GM10266 (cell line): ENCODE measurements around the gene BNC2.
"Not testable (repeated sequence)": the region's sequence is repeated elsewhere in the genome, so short reads cannot be mapped to it uniquely, and the experiment has no call there.

Experiments
- DNase-seq: peaks from one replicate; pipeline ENCODE4 v3.0.0; 2012; ENCODE audit errors: extremely low spot score
- CTCF ChIP-seq: IDR thresholded peaks from 2 replicates; pipeline ENCODE4 v1.5.1; 2012; ENCODE audit warnings: mild to moderate bottlenecking, low read depth; ENCODE audit not compliant: control insufficient read depth, insufficient read depth; ENCODE audit errors: missing control alignments

BNC2 gene

DNA sequence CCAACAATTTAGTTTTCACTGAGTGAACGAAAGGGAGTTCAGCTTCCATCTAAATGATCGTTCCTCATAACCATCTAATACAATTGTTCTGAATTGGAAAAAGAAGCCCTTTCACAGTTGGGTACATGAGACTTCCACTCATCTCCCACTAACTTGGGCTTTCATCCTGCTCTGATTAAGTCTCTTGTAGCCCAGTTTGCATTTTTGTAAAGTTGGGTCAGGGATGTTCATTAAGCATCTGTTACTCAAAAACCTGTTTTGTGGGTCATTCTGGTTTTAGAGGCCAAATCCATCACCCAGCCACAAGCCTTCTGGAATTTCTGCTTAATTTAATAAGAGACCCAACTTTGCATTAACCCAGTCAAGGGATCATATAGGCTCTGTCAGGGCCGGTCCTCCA, 385.3 kb downstream of the BNC2 start:
- no peak for DNase-seq
- no peak for TF ChIP-seq CTCF

DNA sequence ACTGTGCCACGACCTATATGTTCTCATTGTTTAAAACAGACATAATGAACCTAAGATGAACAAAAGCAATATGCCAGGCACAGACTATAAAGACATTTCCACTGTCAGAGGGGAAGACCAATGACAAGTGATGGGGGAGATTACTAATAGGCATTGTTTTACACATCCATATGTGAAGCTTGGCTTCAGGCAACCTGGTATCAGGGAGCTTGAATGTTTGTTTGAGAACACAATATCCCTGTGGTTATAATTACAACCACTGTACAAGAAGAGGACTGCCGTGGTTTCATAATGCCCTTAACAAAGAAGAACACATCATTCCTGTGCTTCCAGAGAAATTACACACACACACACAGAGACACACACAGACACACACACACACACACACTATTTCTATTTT, 385.7 kb downstream of the BNC2 start:
- TF ChIP-seq CTCF: no peak
- no peak for DNase-seq

GRCh38 chr9:16484180-16484579, 386.3 kb downstream of the BNC2 start:
- DNase-seq: no peak
- no peak for TF ChIP-seq CTCF

DNA sequence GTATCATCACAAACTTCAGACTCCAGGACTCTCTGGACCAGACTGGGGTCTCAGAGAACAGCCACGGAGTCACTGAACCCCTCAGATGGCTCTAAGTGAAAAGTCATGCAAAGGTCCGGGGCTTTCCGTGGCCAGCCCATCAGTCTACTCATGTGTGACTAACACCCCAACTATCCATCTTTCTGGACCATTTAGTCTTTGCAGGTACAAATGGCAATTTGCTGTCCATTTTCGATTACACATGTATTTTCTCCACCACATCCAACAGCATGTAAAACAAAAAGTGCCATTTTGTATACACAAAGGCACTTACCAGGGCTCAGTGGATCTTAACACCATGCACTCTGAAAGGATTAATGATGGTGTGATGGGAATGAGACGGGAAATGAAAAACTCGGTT, 387.7 kb downstream of the BNC2 start:
- DNase-seq: no peak

GRCh38 chr9:16480584-16480983, 389.9 kb downstream of the BNC2 start:
- DNase-seq: not testable (repeated sequence)

More for the DNA sequence above, 387.7 kb downstream of the BNC2 start:
- no peak for TF ChIP-seq CTCF

- DNase-seq: no peak
- no peak for TF ChIP-seq CTCF
Measured at GRCh38 chr9:16475996-16476395, 394.5 kb downstream of the BNC2 start.

GRCh38 chr9:16475257-16475656, 395.2 kb downstream of the BNC2 start:
- no peak for DNase-seq

More at GRCh38 chr9:16475257-16475656, 395.2 kb downstream of the BNC2 start:
- no peak for TF ChIP-seq CTCF
